Measurements from ENCODE around the gene PPP1CA.

PPP1CA gene

DNA sequence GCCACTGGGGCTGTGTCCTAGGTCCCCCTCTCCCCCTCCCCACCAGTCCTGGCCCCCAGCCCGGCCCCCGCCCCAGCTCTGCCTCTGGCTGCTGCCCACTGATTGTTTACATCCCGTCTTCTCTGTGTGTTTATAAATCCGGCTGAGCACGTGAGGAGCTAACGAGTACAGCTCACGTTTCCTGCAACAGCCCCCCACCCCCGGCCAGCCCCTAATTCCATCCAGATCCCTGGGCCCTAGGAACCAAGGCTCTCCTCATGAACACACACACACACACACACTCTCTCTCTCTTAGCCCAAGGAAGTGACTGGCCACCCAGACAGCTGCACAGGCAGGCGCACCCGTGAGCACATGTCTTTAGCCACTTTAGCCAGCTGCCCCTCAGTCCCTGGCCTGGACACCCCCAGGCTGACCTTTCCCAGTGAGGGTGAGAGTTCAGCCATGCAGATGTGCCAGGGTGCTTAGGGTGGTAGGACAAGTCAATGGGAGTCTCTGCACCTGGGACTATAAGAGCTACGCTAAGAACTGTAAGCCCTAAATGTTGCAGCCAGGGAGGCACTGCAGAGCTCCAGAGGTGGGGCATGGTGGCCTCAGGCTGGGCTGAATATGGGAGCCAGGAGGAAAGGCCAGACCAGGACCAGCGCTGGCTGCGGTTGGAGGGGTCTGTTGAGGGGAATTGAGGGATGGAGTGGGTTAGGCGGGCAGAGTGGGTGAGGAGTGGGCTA, 31.1 kb downstream of the PPP1CA start:
- DNase-seq (ENCODE audit: low read depth, low spot score) = no peak

DNA sequence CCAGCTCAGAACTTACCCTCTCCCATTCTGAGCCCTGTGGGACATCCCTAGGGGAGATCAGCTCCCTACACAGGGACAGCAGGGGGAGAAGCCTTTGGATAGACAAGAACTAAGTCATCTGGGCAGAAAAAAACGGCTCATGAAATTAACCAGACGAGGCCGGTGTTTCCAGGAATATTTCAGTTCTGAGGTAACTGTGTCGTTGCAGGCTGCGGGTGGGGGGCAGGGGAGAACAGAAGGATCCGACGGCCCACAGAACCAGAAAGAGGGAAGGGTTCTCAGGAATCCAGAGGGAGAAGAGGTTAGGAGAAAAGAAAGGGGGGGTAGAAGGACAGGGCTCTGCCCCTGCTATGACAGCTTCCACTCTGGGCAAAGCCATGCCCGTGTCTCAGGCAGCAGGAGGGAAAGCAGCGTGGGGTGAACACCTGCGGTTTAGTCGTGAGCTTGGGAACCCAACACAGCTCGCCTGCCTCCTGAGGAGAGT, 31.8 kb downstream of the PPP1CA start:
- DNase-seq (ENCODE audit: low read depth, low spot score) = no peak

DNA sequence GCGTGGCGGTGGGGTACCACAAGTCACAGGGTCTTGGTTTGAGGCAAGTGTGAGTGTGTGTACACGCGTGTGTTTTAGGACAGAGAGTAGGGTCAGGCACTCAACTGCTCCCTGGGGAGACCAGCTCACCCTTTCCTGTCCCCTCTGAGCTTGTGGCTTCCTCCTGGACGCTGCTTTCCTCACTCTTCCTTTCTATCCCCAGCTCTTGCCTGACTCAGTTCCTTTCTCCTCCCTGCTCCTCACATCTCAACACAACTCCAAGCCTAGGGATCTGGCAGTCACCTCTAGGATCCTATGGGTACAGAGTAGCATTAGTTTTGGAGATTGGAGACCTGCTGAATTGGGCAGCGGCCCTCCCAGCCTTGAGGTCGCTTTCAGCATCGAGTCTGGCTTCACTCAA, 32.4 kb downstream of the PPP1CA start:
- DNase-seq (ENCODE audit: low read depth, low spot score) = no peak

DNA sequence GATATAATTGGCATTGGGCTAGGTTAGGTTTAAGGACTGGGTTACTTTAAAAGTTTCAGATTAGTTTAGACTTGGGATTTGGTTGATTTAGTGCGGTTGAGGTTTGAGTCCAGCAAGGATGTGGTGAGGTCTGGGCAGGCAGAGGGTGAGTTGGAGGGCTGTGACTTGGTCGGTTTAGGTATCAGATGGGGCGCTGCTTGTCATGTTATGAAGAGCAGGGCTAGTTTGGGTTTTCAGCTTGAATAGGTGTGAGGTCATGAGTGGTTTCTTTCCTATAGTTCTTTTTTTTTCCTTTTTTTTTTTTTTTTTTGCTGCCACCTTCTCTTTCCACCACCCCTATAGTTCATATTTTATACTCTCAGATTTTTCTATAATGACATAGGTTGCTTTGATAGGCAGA, 33.0 kb downstream of the PPP1CA start:
- DNase-seq (ENCODE audit: low read depth, low spot score) = no peak

DNA sequence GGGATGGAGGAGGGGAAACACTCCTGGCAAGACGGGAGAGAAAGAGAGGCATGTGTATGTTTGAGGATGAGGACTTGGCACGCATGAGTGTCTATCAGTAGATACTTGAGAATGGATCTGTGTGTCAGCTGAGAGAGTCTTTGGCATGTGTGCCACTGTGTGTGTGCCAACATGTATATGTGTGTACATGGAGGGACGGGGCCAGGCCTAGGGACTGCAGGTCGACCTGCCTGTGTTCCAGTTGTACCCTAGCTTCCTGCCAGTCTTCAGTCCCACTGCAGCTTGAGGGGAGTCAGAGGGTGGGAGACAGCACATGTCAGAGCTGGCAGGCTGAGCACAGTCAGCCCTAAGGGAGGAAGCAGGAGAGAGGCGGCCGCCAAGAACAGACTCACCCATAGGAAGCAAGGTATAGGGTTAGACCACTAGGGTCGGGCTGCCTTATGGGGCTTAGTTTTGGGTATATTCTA, 33.9 kb downstream of the PPP1CA start:
- no peak for DNase-seq (ENCODE audit: low read depth, low spot score)

DNA sequence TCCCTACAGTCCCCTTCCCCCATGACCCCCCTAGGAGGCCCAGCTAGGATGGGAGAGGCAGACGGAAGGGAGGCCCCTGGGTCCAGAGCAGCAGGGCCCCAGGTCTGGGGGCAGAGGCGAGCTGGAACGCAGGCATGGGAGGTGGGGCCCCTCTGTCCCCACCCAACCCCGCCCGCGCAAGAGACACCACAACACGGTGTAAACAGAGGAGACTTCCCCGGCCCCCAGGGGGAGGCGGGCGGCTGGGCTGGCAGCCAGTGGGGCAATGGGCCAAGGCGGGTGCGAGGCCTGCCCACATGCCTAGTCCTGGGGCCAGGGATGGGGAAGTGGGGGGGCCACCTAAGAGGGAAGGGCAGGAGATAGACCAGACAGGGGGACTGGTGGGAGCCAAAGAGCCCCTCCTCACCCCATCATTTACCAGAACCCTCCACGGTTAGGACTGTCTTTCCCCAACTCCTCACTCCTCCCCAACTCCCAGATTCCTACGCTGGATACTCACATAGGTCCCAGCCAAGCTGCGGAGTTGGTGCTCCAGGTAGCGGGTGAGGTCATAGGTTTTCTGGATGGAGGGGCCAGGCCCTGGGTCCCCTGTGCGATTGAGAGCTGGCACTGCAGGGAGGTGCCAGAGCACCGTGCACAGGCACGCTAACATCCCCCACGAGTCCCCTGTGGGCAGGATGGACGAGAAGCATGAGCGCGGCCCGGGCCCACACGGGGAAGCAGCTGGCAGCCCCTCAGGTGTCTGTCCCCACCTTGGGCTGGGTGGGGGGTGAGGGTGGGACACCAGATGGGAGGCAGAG, 34.5 kb downstream of the PPP1CA start:
- no peak for DNase-seq (ENCODE audit: low read depth, low spot score)

DNA sequence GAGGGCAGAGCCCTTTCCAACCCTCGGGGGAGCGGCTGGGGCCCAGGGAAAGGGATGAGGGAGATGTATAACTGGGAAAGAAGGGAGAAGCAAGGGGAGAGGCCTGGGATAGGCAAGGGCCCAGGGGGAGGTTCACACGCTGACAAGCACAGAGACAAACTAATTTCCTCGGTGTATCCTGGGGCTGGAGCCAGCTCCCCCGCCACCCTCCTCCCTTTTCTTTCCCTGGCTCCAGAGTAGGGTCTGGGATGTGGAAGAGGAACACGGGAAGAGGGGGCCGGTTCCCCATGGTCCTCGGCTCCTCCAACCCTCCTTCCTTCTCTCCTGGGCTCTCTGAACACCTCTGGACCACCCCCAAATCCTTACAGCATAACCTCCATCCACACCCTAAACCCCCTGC, 35.1 kb downstream of the PPP1CA start:
- DNase-seq (ENCODE audit: low read depth, low spot score) = no peak

DNA sequence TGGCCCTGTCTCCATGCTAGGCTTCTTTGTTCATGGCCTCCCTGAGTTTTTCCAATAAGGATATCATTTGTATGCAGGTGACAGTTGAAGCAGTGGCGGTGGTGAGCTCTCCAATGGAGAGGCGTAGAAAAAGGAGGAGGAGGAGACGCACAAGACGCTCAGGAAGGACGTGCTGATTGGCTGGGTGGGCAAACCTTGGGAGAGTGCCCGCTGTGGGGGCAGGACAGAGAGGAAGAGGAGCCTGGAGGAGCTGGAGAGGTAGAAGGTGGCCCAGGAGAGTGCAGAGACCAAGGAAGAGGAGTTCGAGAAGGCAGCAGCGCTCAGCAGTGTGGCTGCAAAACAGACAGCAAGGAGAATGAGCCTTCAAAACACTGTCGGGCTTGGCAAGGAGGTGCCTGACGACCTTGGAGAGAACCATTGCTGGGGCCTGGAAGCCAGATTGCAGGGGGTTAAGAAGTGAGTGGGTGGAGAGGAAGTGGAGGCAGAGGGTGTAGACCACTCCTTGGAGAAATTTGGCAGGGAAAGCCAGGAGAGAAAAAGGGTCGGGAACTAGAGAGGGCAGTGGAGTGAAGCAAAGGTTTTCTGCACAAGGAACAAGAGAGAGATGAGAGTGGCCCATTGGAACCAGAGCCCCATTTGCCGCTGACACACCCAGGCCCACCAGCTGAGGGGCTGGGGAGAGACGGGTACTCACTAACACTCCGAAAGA, 35.8 kb downstream of the PPP1CA start:
- DNase-seq (ENCODE audit: low read depth, low spot score) = no peak

DNA sequence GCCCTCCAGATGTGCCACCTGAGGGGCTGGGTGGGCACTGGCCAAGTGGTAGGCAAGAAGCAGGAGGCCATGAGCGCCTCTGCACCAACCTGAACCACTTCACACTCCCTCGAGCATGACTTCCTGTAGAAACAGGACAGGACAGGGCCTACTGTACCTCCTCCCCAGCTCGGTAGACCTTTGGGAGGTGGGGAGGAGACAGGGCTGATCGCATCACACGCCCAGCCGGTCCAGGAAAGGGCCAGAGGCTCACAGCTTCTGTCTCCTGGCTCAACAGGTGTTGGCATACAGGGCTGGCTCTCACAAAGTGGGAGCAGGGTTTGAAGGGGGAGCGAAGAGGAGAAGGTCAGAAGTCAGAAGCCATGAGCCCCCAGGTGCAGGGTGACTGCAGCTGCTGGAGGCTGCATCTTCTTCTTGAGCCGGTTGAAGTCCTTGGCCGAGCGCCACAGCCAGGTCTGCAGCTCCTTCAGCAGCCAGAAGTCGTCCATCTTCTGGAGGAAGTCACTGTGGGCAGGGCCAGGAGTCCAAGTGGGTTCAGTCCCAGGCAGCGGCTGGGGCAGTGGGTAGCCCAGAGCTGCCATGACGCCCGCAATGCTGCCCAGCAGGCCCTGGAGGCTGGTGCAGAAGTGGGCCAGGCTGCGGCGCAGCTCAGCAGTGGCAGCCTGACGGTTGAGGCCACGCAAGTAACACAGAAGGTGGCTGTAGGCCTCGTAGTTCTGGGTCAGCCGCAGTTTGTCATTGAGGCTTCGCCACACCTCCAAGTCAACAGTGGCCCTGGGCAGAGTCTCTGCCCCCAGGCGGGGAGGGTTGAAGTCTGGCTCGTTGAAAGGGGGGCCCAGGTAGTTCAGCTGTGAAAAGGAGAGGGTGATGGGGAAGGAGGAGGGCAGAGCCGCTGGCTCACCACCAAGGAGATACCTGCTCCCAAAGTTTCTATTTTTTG, 36.6 kb downstream of the PPP1CA start:
- no peak for DNase-seq (ENCODE audit: low read depth, low spot score)

DNA sequence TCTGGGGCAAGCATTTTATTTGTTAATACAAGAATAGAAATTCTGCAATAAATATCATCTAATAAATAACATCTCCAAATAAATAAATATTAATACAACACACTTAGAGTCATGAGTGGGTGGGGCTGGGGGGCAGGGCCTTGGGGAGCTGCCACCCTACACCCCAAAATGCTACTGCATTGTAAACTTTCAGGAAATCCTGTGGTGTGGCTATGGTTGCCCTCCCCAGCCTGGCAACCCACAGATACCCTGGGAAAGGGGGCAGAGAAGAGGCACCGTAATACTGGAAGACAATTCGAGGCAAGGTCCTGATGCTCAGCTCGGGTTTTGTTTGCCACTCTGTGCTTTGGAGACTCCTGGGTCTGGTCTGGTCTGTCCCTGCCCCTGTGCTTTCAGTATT, 37.5 kb downstream of the PPP1CA start:
- DNase-seq (ENCODE audit: low read depth, low spot score) = no peak

DNA sequence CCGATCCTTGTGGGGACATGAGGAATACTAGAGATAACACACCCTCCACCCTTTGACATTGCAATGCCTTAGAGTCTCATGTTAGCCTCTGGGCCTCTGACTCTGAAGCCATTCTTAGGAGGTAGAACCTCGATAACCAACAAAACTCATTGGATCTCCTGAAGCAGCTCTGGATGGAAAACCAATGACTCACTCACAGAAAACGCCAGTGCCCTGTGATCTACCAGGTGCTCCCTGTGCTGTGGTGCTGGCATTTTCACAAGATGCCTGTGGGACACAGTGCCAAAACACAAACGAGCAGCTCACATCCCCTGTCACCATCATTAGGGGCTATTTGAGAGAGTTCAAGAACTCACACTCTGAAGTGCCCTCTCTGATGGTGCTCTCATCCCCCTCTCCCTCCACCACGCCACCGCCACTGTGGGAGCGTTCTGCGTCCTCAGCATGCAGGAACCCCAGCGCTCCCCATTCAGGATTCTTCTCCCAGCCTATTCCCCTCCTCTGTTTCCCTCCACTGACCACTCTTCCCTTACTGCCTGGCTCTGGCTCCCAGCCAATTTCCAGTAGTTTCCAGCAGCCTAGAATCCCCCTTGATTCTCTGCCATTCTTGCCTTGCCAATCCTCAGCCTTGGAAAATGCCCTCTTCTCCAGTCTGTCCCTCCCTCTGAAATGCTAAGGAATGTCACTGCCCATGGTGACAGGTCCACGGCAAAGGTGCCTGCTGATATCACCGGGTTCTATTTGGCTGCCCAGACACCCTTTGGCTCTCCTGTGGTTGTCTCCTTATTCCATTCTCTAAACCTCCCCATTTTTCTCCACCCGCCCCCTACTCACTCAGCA, 43.6 kb downstream of the PPP1CA start:
- no peak for DNase-seq (ENCODE audit: low read depth, low spot score)

DNA sequence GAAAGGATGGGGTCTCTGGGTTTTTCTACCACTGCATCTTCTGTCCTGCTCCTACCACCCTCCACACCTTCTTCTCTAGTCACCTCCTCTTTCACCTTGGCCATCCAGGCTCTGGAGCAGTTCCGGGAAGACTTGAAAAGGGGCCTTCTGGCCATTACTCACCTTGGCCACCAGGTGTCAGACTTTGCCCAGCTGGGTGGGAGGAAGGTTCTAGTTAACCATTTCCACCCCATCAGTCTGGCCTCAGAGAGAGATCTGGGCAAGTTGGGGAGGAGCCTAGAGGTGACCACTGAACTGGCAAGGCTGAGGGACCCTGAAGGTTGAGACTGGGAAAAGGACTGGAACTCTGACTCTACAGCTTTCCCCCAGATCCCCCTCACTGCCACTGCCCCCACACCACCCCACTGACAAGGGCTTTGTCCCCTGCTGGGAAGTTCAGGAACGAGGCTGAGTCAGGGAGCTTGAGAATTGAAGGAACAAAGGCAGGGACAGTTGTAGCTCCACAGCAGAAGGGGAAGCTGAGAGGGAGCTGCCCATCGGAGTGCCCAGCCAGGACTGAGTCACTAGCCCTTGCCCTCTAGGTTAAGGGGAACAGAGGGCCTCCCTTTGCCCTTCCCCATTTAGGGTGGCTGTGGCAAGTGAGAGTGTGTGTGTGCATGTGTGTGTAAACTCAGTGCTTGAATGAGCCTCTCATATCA, 44.6 kb downstream of the PPP1CA start:
- DNase-seq (ENCODE audit: low read depth, low spot score) = peak; percentile 55

DNA sequence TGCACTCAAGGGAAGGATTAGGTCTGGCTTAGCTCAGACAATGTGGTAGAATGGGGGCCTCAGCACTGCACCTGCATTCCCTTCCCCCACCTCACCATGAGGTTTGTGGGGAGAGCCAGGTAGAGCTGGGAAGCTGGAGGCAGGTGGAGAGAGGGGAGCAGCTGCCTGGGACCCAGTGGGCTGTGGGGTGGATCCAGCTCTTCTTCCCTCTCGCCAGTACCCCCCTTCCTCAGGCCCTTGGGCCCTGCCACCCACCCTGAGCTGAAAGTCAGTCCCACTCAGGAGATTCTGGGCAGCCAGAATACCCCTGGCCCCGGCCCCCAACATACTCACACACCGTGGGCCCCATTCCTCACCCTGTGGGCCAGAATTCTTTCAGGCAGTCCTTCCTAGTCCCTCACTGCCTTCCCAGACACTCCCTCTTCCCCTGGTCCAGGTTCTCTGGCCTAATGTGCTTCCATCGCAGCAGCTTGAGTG, 45.2 kb downstream of the PPP1CA start:
- DNase-seq (ENCODE audit: low read depth, low spot score) = no peak

DNA sequence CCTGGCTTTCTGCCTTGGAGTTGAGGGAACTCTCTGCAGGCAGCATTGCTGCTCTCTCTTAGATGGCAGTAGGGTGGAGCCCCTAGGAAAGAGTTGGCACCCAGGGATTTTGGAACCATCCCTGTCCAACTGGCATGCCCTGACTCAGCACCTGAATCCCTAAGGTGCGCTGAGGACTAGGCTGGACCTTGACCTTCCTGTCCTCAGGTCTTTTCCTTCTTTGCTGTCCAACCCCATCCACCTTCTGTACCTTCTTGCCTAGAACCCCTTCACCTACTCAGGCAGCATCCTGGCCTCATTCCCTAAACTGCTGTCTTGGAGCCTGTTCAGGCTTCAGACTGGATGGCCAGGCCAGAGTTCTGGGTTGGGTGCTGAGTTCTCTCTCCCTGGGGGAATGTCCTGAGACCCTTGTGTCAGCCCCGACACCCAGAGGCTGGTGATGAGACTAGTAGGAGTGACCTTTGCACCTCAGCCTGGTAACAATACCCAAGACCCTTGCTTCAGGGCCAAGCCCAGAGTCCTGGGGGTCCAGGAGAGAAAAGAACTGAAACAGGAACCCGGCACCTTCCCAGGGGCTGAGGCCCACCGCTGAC, 45.8 kb downstream of the PPP1CA start:
- DNase-seq (ENCODE audit: low read depth, low spot score) = no peak

DNA sequence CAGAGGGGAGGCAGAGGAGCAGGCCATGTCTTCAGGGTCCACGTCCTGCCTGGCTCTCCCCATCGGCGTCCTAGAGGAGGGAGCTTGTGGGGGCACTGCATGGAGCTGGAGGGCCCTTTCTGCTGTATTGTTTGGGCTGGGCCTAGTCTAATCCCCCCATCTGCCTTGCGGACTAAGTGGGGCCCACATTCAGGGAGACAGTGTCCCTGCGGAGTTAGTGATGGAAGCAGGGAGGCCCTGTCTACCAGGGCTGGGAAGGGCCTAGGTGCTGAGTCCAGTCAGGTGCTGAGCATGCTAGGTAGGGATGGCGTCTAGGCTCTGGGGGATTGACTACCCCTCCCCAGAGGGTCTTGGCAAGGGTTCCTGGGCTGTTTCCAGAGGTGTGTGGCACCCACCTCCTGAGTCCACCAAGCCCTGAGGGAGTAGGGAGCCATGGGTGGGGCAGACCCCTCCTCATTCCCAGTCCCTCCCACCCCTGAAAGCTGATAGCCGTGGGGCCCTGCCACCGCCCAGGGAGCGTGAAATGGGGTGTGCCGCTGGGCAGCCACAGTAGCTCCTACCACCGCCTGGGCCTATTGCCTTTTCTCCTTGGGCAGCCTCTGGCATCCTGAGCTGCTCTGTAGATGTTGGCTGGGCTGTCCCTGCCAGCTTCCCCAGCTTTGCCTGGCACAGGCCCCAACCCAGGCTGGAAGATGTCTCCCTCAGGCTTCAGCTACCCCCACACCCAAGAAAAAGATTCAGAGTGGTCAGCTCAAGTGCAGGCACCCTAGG, 46.5 kb downstream of the PPP1CA start:
- DNase-seq (ENCODE audit: low read depth, low spot score) = no peak

DNA sequence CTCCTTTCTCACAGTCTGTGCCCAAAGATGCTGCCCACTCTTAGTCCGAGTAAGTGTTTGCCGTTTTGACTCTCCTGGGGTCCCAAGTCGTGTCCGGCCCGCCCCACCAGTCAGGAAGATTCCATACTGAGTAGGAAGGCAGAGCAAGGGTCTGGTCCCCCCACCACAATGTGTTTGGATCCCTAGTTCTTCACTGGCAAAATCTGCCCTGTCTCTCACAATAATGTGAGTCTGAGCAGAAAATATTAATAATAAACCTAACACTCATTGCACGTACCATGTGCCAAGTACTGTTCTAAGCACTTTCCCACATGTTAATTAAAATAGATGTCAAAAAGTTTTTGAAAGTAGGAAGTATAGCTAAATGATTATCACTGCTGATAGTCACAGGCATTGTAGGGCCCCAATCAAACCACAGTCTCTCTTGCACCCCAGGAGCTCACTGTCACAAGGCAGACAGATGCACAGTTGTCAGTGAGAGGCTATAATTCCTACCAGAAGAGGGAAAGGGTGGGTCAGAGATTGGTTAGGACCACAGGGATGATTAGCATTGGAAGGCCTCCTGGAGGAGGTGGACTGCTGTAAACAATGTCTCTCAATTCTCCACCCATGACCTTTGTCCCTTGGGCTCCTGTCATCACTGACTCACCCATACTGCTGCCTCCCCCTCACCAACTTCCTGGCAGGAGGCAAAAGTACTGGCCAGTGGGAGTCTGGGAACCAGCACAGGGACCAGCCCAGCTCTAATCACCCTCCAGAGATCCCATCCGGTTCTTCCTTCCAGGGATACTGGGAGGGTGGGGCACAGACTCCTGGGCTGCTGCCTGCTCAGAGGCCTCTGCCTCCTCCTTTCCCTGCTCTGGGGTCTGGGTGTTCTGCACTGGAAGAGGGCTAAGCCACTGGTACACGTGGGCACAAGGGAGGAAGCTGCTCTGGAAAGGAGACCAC, 47.3 kb downstream of the PPP1CA start:
- DNase-seq (ENCODE audit: low read depth, low spot score) = peak; percentile 64
